K562 treated with DMSO at 1 percent for 4 hours (cell line): ENCODE results near the gene OR13C3. TPM values are rescaled to one million over a fixed set of nuclear protein-coding genes. Genes with fewer than 3 reads are reported as not detected.

ENCODE experiments used
- total RNA-seq: library from RNA; unstranded; fragments of 300-600 nt; gene quantifications from 2 replicates; pipeline ENCODE4 v1.2.3, GENCODE V29; 2022; ENCODE audit not compliant: insufficient read depth

The OR13C3 gene
- not detected in 2 replicates for total RNA-seq

DNA sequence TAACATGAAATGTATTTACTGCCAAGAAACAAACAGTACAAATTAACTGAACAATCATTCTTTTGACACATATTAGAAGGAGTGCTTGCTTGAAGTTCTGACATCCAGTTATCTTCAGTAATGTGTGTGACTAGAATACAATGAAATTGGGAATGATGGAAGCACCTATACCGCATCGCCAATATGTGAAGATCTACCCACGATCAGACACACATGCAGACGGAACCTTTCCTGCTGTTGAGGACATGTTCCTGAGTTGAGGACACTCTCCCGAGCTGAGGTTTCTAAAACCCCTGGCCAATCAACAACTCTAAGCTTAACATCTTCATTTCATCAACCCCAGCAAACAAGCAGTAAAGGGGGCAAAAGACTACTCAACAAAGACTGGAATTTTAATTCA, at the start of gene OR13C3:
OR13C3 (minus strand) TSS at position 101 of the 400 bp plus-strand sequence. CDS start 133 bp downstream, outside the sequence.

DNA sequence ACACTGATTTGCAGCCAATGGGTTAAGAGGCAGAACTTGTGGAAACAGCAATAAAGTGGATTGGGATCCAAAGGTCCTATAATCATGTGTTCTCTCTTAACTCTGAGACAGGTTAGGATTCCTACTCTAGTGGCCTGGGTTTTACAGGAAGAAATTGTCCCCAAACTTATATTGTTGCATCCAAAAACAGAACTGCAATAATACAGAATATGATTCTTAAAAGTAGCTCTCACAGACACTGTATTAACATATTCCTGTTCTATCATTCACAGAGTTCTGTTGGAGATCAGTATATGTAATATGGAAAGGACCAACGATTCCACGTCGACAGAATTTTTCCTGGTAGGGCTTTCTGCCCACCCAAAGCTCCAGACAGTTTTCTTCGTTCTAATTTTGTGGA, 32.2 kb upstream of the OR13C3 start, which contains the start of gene OR13C8:
OR13C8 (plus strand) TSS at position 301 of the 400 bp plus-strand sequence; CDS start at position 301, 0 bp downstream.

DNA sequence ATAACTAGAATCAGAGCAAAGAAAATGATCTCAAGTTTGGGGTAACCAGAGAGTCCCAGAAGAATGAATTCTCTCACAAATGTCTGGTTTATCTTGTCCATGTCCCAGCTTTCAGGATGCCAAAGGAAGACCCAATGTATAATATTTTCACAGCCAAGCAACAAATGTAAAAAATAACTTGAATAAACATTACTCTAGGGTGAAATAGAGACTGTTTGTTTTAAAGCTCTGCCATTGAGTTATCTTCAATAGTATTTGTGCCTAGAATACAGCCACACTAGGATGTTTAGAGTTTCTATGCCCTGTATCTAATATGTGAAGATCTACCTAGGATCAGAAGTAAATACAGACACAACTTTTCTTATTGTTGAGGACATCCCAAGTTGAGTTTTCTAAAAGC, 9.5 kb downstream of the OR13C3 start, which contains the start of gene OR13C4:
OR13C4 (minus strand) TSS at position 101 of the 400 bp plus-strand sequence; CDS start at position 101, 0 bp downstream.

DNA sequence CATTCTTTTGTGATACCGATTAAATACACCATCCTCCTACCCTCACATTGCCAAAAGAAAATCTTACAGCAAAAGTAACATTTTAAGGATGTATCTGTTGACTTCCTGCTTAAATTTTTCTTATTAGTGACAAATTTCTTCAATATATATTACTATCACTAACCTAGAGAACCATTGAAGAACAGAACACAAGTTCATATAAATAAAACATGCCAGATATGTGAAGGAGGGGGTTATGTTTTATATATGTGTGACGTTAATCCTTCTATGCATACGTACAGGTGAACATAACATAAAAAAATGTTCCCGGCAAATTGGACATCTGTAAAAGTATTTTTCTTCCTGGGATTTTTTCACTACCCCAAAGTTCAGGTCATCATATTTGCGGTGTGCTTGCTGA, 32.7 kb downstream of the OR13C3 start, which contains the start of gene OR13F1:
OR13F1 (plus strand) TSS at position 301 of the 400 bp plus-strand sequence; CDS start at position 301, 0 bp downstream.

Other genes starting within 250 kb of the OR13C3 start
- gene OR13F1, start 32.6 kb downstream of the OR13C3 start, total RNA-seq, result not detected in 2 replicates
- not detected in 2 replicates for gene OR13C4, start 9.6 kb downstream of the OR13C3 start, total RNA-seq
- gene OR13C8, start 32.3 kb upstream of the OR13C3 start, total RNA-seq, result not detected in 2 replicates
- gene OR13C5, start 62.6 kb upstream of the OR13C3 start, total RNA-seq, result not detected in 2 replicates
- gene OR13C2, start 68.8 kb upstream of the OR13C3 start, total RNA-seq, result not detected in 2 replicates
- not detected in 2 replicates for gene OR13C9, start 81.3 kb upstream of the OR13C3 start, total RNA-seq
- gene OR13D1, start 157.7 kb upstream of the OR13C3 start, total RNA-seq, result not detected in 2 replicates
- gene NIPSNAP3A, start 210.8 kb upstream of the OR13C3 start, total RNA-seq, result 24.0 and 24.1 TPM in 2 replicates
- 1.5 and 2.1 TPM in 2 replicates for gene NIPSNAP3B, start 227.3 kb upstream of the OR13C3 start, total RNA-seq